Adipocyte (in vitro differentiated cells): Measurements from ENCODE around the gene ZFYVE28.

Source experiments
- DNase-seq: peaks from one replicate; pipeline ENCODE4 v3.0.0-alpha.2; 2015; ENCODE audit warnings: low read depth
- H3K27me3 ChIP-seq: replicated peaks from 2 replicates; pipeline ENCODE4 v1.7.0; 2013; ENCODE audit warnings: mild to moderate bottlenecking, low read length, moderate library complexity; ENCODE audit not compliant: control insufficient read depth, insufficient read depth
- H3K36me3 ChIP-seq: 2 replicates; pipeline ENCODE4 v1.7.0; 2013; ENCODE audit warnings: low read length, mild to moderate bottlenecking, moderate library complexity; ENCODE audit not compliant: control insufficient read depth, insufficient read depth, severe bottlenecking
- H3K4me1 ChIP-seq: 2 replicates; pipeline ENCODE4 v1.7.0; 2013; ENCODE audit warnings: mild to moderate bottlenecking, low read length, moderate library complexity; ENCODE audit not compliant: control insufficient read depth, insufficient read depth
- H3K4me3 ChIP-seq: 2 replicates; pipeline ENCODE4 v1.7.0; 2013; ENCODE audit warnings: mild to moderate bottlenecking, low read length, moderate library complexity
- H3K9ac ChIP-seq: 2 replicates; pipeline ENCODE4 v1.7.0; 2013; ENCODE audit warnings: mild to moderate bottlenecking, low read length, moderate library complexity
- H3K9me3 ChIP-seq: 2 replicates; pipeline ENCODE4 v1.7.0; 2013; ENCODE audit warnings: mild to moderate bottlenecking, low read length, moderate library complexity; ENCODE audit not compliant: control insufficient read depth

Gene ZFYVE28

DNA sequence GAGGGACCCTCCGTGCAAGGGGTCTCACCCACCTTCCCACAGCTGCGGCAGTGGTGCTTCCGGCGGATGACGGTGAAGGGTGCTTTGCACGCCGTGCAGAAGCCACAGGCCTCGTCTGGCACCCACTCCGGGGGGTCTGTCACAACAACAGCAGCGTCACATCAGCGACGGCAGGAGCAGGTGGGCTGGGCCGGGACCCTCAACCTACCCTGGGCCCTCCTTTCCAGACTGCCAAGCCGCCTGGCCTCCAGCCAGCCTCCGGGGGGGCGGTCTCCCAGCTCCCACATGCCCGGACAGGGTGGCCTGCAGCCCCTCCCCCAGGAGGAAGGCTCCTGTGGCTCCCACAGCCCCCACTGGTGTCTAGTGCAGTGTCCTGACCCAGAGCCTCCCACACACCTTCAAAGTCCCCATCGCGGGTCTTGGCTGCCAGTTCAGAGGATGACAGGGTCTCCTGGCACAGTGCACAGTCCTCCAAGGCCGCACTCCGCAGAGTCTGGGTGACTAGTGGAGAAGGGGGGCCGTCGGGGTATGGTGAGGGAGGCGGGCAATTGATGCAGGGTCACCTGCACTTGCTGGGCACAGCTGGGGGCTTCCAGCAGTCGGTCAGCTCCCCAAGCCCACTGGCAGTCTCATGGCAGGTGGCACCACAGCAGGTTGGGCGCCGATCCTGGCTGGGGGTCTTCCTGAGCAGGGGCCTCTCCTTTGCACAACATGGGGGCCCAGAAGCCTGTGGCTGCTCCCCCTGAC is 147.0 kb downstream of the ZFYVE28 start:
- H3K36me3 ChIP-seq = no peaks in the 10 kb centered on the region
- no peaks in the 10 kb centered on the region for H3K27me3 ChIP-seq
- no peak overlapping the region for H3K4me3 ChIP-seq
- H3K9me3 ChIP-seq = no peaks in the 10 kb centered on the region
- H3K9ac ChIP-seq = no peak overlapping the region
- DNase-seq = no peak
- peaks cover 4% of the 10 kb centered on the region for H3K4me1 ChIP-seq

DNA sequence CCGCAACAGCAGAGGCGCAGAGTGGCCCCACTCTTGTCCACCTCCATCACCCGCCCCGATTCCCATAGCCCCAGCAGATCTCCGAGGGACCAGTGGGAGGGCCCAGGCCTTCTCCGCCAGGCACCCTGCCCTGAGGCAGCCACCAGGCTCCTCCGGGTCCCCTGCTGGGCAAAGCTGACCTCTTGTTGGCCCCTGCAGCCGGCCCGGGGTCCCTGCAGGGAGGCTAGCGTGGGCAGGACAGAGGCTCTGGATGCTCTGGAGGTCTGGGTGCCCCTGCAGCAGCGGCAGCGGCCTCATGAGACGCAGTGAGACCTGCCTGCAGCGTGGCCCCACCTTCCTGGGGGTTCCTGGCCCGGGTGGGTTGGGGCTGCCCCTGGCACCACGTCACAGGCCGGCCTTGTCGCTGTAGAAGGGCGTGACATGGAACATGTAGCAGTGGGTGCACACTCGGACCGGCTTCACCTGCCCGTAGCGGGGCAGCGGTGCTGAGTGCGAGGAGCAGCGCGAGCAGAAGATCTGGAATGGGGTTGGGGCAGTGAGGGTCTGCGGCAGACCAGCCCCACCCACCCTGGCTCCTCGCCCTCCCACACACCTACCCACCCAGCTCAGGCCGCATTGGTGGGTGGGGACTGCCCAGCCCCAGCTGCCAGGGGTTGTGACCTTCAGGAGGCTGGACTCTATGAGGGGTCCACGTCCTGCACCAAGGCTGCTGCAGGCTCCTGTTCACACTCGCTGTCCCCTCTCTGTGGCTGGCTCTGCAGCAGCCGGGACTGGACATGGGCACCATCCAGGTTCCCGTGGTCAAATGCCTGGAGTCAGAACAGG is 147.9 kb downstream of the ZFYVE28 start:
- Histone ChIP-seq H3K9me3 (no peaks in the 10 kb centered on the region), H3K9ac (no peak overlapping the region), H3K4me1 (peaks cover 12% of the 10 kb centered on the region), H3K4me3 (no peak overlapping the region), H3K27me3 (no peaks in the 10 kb centered on the region), H3K36me3 (no peaks in the 10 kb centered on the region)
- no peak for DNase-seq

GRCh38 chr4:2269618-2270163 is 148.8 kb downstream of the ZFYVE28 start:
- H3K27me3 ChIP-seq = no peaks in the 10 kb centered on the region
- H3K9me3 ChIP-seq = no peaks in the 10 kb centered on the region
- H3K36me3 ChIP-seq = no peaks in the 10 kb centered on the region
- H3K4me1 ChIP-seq = peaks cover 14% of the 10 kb centered on the region
- no peak overlapping the region for H3K4me3 ChIP-seq
- DNase-seq = no peak
- no peak overlapping the region for H3K9ac ChIP-seq

DNA sequence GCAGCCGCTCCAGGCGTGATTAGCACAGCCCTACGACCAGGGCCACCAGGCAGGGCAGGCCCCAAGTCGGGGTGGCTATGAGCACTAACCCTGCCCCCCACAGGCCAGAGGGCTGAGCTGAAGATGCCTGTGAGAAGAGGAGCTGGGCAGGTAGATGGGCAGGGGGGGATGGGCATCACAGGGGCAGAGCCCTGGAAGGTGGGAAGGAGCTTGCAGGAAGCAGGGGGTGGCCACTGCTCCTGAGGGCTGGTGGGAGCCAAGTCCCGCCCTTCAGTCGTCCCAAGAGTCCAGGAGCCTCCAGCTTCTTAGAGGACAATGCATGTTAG is 149.3 kb downstream of the ZFYVE28 start:
- Histone ChIP-seq H3K27me3 (no peaks in the 10 kb centered on the region), H3K4me1 (peaks cover 14% of the 10 kb centered on the region), H3K4me3 (no peak overlapping the region), H3K36me3 (no peaks in the 10 kb centered on the region), H3K9me3 (no peaks in the 10 kb centered on the region), H3K9ac (no peak overlapping the region)
- no peak for DNase-seq

- Histone ChIP-seq H3K9ac (no peak overlapping the region), H3K4me1 (peaks cover 14% of the 10 kb centered on the region), H3K4me3 (no peak overlapping the region), H3K27me3 (no peaks in the 10 kb centered on the region), H3K36me3 (no peaks in the 10 kb centered on the region), H3K9me3 (no peaks in the 10 kb centered on the region)
- DNase-seq = no peak
Observed at GRCh38 chr4:2268357-2269205, 149.9 kb downstream of the ZFYVE28 start.

GRCh38 chr4:2267841-2268240 is 150.6 kb downstream of the ZFYVE28 start:
- Histone ChIP-seq H3K9ac (no peak overlapping the region), H3K36me3 (no peaks in the 10 kb centered on the region), H3K27me3 (no peaks in the 10 kb centered on the region), H3K9me3 (no peaks in the 10 kb centered on the region), H3K4me1 (peaks cover 15% of the 10 kb centered on the region), H3K4me3 (no peak overlapping the region)
- no peak for DNase-seq

DNA sequence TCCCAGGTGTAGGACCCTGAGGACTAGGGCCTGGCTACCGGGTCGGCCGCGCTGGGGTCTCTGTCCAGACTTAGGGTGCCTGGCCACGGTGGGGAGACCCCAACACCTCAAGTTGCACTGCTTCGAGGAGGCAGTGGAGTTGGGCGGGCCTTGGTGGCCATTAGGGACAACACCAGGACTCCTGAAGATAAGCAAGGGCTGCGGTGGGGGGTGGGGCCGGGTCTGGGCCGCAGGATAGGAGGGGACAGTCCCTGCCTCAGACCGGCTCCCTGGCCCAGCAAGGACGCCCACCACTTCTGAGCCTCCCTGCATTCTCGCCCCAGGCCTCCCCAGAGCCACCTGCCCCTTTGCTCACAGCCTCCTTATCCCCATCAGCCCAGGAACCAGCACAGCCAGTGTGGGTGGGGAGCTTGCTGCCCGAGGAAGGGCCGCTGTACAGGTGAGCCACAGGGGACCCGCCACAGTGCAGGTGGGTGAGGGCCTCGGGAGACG is 151.1 kb downstream of the ZFYVE28 start:
- peaks cover 16% of the 10 kb centered on the region for H3K4me1 ChIP-seq
- no peaks in the 10 kb centered on the region for H3K9me3 ChIP-seq
- H3K27me3 ChIP-seq = no peaks in the 10 kb centered on the region
- no peak overlapping the region for H3K4me3 ChIP-seq
- H3K36me3 ChIP-seq = no peaks in the 10 kb centered on the region
- DNase-seq = no peak
- H3K9ac ChIP-seq = no peak overlapping the region

DNA sequence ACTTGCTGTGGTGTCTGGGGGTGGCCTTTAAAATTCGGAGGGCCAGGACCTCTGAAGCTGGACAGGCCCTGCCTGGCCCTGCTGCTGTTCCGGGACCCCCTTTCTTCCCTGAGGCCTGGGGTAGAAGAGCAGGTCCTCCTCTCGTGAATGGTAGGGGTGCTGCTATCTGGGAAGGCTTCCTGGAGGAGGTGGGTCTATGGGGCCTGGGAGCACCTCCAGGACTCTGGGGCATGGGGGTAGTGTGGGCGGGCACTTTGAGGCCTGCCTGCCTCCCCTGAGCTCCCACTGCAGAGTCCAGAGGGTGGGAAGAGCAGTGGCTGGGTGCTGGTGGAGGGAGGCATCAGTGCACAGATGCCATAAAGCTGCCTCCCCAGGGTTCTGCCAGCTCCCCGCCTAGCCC is 151.6 kb downstream of the ZFYVE28 start:
- H3K9me3 ChIP-seq = no peaks in the 10 kb centered on the region

GRCh38 chr4:2266181-2266580 is 152.3 kb downstream of the ZFYVE28 start:
- H3K4me3 ChIP-seq = peak overlapping the region; percentile 12
- DNase-seq = peak; percentile 44
- H3K9ac ChIP-seq = peak overlapping the region; percentile 76
- H3K27me3 ChIP-seq = no peaks in the 10 kb centered on the region
- H3K36me3 ChIP-seq = no peaks in the 10 kb centered on the region
- H3K9me3 ChIP-seq = no peaks in the 10 kb centered on the region
- H3K4me1 ChIP-seq = peaks cover 16% of the 10 kb centered on the region

More for the DNA sequence above, 151.6 kb downstream of the ZFYVE28 start:
- Histone ChIP-seq H3K4me1 (peaks cover 16% of the 10 kb centered on the region), H3K36me3 (no peaks in the 10 kb centered on the region), H3K4me3 (peak overlapping the region; percentile 12), H3K27me3 (no peaks in the 10 kb centered on the region), H3K9ac (peak overlapping the region; percentile 41)
- no peak for DNase-seq

DNA sequence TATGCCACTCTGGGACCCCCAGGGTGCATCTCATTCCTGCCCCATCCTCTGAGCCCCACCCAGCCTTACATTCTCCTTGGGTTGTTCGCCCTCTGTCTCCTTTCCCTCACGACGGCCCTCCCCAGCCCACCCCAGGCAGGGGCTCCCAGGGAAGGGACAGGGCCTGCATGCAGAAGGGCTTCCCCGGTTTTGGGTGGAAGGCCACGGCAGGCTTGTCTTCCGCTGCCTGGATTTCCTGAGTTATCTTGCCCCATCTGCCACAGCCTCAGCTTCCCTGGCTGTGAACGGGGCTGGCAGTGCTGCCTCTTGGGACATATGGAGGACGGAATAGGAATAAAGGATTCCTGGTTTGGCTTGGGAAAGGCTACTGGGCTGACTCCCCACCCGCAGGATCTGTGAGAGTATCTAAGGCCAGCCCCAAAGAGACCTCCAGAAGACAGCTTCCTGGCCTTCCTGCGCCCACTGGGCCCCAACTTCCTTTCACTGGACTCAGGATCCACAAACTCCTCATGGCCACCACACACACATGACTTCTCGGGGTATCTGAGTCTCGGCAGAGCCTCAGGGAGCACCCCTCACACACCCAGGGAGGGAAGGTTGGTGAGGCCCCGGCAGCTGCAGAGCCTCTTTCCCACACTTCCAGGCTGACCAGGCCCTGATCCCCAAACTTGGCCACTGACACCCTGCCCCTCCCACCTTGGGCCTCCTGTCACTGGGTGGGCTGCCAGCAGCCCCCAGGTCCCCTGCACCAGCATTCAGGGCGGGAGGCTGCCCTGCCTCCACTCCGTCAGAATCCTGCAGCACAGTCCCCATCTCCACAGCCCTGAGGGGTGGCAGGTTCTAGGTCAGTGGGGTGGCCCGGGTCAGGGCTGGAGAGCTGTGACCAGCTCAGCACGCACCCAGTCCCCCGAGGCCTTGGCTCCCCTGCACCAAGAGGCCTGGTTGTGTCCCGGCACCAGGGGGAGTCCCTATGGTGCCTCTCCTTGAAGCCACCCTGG is 153.0 kb downstream of the ZFYVE28 start:
- Histone ChIP-seq H3K9me3 (no peaks in the 10 kb centered on the region), H3K9ac (peak overlapping the region; percentile 76), H3K4me3 (no peak overlapping the region), H3K36me3 (no peaks in the 10 kb centered on the region), H3K27me3 (no peaks in the 10 kb centered on the region), H3K4me1 (peaks cover 20% of the 10 kb centered on the region)
- no peak for DNase-seq
